PFSK-1 (cell line): ENCODE data around the gene RNMT.

Experiments used
- FOXP2 ChIP-seq: optimal IDR thresholded peaks from 2 replicates; pipeline ENCODE3; 2011; ENCODE audit warnings: borderline replicate concordance, control low read depth, inconsistent platforms; ENCODE audit not compliant: insufficient read depth; ENCODE audit errors: extremely low read length, extremely low read depth
- POLR2AphosphoS5 ChIP-seq: IDR thresholded peaks from 2 replicates; pipeline ENCODE4 v1.6.1; 2012; ENCODE audit warnings: low read depth, mild to moderate bottlenecking, control low read depth, low read length, moderate library complexity
- REST ChIP-seq, 2 experiments: IDR thresholded peaks; 2 replicates each; pipeline versions ENCODE4 v1.6.1 to v1.8.0; 2011 to 2012; ENCODE audit warnings: low read depth in 2 of 2, low read length in 2 of 2, control low read depth in 1 of 2, inconsistent platforms in 1 of 2, mild to moderate bottlenecking in 1 of 2, moderate library complexity in 1 of 2; ENCODE audit not compliant: insufficient read depth in 1 of 2
- SIN3A ChIP-seq: IDR thresholded peaks from 2 replicates; pipeline ENCODE4 v1.6.1; 2012; ENCODE audit warnings: mild to moderate bottlenecking, low read length, moderate library complexity, borderline replicate concordance; ENCODE audit not compliant: insufficient read depth
- TAF1 ChIP-seq: IDR thresholded peaks from 2 replicates; pipeline ENCODE4 v1.6.1; 2012; ENCODE audit warnings: low read length, control low read depth, borderline replicate concordance; ENCODE audit not compliant: insufficient read depth

The RNMT gene

GRCh38 chr18:13758622-13759021 is 32.1 kb downstream of the RNMT start:
- no peak for TF ChIP-seq TAF1
- no peak for TF ChIP-seq FOXP2
- TF ChIP-seq REST (IDR thresholded peaks at IDR 0.05; ENCODE audit: insufficient read depth in 1 of 2, low read depth in 2 of 2, low read length in 2 of 2): no peak
- no peak for TF ChIP-seq SIN3A

- TF ChIP-seq REST (IDR thresholded peaks at IDR 0.05; ENCODE audit: insufficient read depth in 1 of 2, low read depth in 2 of 2, low read length in 2 of 2): no peak
- TF ChIP-seq POLR2AphosphoS5: no peak
- TF ChIP-seq TAF1: no peak
- TF ChIP-seq FOXP2: no peak
- no peak for TF ChIP-seq SIN3A
Observed at GRCh38 chr18:13760047-13760446, 33.6 kb downstream of the RNMT start.

GRCh38 chr18:13762690-13763439 is 36.4 kb downstream of the RNMT start:
- TF ChIP-seq POLR2AphosphoS5: no peak
- no peak for TF ChIP-seq REST (IDR thresholded peaks at IDR 0.05; ENCODE audit: insufficient read depth in 1 of 2, low read depth in 2 of 2, low read length in 2 of 2)
- no peak for TF ChIP-seq TAF1
- TF ChIP-seq SIN3A: no peak
- TF ChIP-seq FOXP2: no peak

- no peak for TF ChIP-seq REST (IDR thresholded peaks at IDR 0.05; ENCODE audit: insufficient read depth in 1 of 2, low read depth in 2 of 2, low read length in 2 of 2)
- no peak for TF ChIP-seq FOXP2
- TF ChIP-seq TAF1: no peak
- TF ChIP-seq SIN3A: no peak
- TF ChIP-seq POLR2AphosphoS5: no peak
Observed at GRCh38 chr18:13775058-13775457, 48.6 kb downstream of the RNMT start.

GRCh38 chr18:13791181-13791580 is 64.7 kb downstream of the RNMT start:
- TF ChIP-seq POLR2AphosphoS5 (no peak), SIN3A (no peak), TAF1 (no peak), FOXP2 (no peak), REST (IDR thresholded peaks at IDR 0.05; ENCODE audit: insufficient read depth in 1 of 2, low read depth in 2 of 2, low read length in 2 of 2) (no peak)
